Measurements from ENCODE around the gene TENM3.

DNA sequence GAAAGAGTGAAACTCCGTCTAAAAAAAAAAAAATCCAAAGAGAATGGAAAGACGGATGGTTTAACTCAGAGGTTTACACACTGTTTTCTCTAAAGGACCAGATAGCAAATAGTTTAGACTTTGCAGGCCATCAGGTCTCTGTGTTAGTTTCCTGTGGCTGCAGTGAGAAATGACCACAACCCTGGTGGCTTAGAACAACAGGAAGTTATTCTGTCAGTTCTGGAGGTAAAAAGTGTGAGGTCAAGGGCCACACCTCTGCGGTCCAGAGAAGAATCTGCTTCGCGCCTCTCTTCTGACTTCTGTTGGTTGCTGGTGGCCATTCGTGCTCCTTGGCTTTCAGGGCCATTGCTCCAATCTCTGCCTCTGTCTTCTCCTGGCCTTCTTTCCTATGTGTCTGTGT is 76.9 kb downstream of the TENM3 start:
- no peak for TF ChIP-seq POLR2A (IDR thresholded peaks at IDR 0.05)
- TF ChIP-seq, protein P1, sequence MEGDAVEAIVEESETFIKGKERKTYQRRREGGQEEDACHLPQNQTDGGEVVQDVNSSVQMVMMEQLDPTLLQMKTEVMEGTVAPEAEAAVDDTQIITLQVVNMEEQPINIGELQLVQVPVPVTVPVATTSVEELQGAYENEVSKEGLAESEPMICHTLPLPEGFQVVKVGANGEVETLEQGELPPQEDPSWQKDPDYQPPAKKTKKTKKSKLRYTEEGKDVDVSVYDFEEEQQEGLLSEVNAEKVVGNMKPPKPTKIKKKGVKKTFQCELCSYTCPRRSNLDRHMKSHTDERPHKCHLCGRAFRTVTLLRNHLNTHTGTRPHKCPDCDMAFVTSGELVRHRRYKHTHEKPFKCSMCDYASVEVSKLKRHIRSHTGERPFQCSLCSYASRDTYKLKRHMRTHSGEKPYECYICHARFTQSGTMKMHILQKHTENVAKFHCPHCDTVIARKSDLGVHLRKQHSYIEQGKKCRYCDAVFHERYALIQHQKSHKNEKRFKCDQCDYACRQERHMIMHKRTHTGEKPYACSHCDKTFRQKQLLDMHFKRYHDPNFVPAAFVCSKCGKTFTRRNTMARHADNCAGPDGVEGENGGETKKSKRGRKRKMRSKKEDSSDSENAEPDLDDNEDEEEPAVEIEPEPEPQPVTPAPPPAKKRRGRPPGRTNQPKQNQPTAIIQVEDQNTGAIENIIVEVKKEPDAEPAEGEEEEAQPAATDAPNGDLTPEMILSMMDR (IDR thresholded peaks at IDR 0.05): no peak

Measured in adrenal gland (tissue), 5 donors.